SK-N-MC (cell line): Measurements from ENCODE around the gene PTGIS.
"Not testable (repeated sequence)": the region's sequence is repeated elsewhere in the genome, so short reads cannot be mapped to it uniquely, and the experiment has no call there.

Experiments
- DNase-seq: peaks from one replicate; pipeline ENCODE4 v3.0.0-alpha.2; 2011; ENCODE audit warnings: low read depth, low spot score
- H3K27ac ChIP-seq: fragments of 200-600 bp; sonication (generic); 2 replicates; pipeline ENCODE4 v1.5.1; 2016; ENCODE audit warnings: mixed run types
- H3K36me3 ChIP-seq: fragments of 200-600 bp; sonication (generic); 2 replicates; pipeline ENCODE4 v1.6.1; 2017; ENCODE audit warnings: antibody characterized with exemption, low read length, mixed read lengths; ENCODE audit not compliant: insufficient read depth
- H3K4me3 ChIP-seq: fragments of 200-600 bp; sonication (generic); 2 replicates; pipeline ENCODE4 v1.5.1; 2016
- H3K9ac ChIP-seq: fragments of 200-600 bp; sonication (generic); 2 replicates; pipeline ENCODE4 v1.8.0; 2017; ENCODE audit warnings: mixed run types, mixed read lengths; ENCODE audit not compliant: insufficient read length
- H3K9me3 ChIP-seq: fragments of 200-600 bp; sonication (generic); 2 replicates; pipeline ENCODE4 v1.6.1; 2017; ENCODE audit warnings: low read depth, mild to moderate bottlenecking, antibody characterized with exemption, low read length, moderate library complexity, mixed read lengths
- EZH2 ChIP-seq: fragments of 200-600 bp; sonication (generic); IDR thresholded peaks from one replicate; pipeline ENCODE4 v1.6.1; 2017; ENCODE audit warnings: antibody characterized with exemption
- FOXP2 ChIP-seq: optimal IDR thresholded peaks from 2 replicates; pipeline ENCODE3; 2011; ENCODE audit warnings: mild to moderate bottlenecking, moderate library complexity; ENCODE audit not compliant: insufficient read depth; ENCODE audit errors: extremely low read length, control extremely low read depth
- POLR2AphosphoS5 ChIP-seq: IDR thresholded peaks from 2 replicates; pipeline ENCODE4 v1.6.1; 2012; ENCODE audit warnings: mild to moderate bottlenecking, low read depth, low read length, borderline replicate concordance

Gene PTGIS

GRCh38 chr20:49567421-49568277 lies at the start of gene PTGIS:
PTGIS (minus strand) TSS chr20:49568137; CDS start chr20:49568116, 21 bp downstream.
- Histone ChIP-seq H3K9me3 (no peaks in the 10 kb centered on the region), H3K36me3 (no peaks in the 10 kb centered on the region), H3K4me3 (peak within 1 kb of the TSS; percentile 33; the same call in 1 of the 2 replicates), H3K9ac (no peak within 1 kb of the TSS), H3K27ac (no peak within 1 kb of the TSS)
- DNase-seq: no peak
- no peak for TF ChIP-seq EZH2
- no peak for TF ChIP-seq FOXP2
- TF ChIP-seq POLR2AphosphoS5: no peak

GRCh38 chr20:49617394-49617793 lies 49.5 kb upstream of the PTGIS start:
- H3K36me3 ChIP-seq, H3K27ac ChIP-seq, H3K9me3 ChIP-seq, DNase-seq, H3K4me3 ChIP-seq, H3K9ac ChIP-seq: not testable (repeated sequence)

- no peak for TF ChIP-seq EZH2
- TF ChIP-seq POLR2AphosphoS5: no peak
- TF ChIP-seq FOXP2: no peak
- H3K9ac ChIP-seq: no peak overlapping the region
- no peak overlapping the region for H3K27ac ChIP-seq
- no peaks in the 10 kb centered on the region for H3K36me3 ChIP-seq
- no peaks in the 10 kb centered on the region for H3K9me3 ChIP-seq
- no peak for DNase-seq
- no peak overlapping the region for H3K4me3 ChIP-seq
These were observed 48.4 kb upstream of the PTGIS start for GRCh38 chr20:49616154-49617007.

GRCh38 chr20:49615401-49616153 lies 47.6 kb upstream of the PTGIS start:
- no peaks in the 10 kb centered on the region for H3K9me3 ChIP-seq
- no peak for DNase-seq
- H3K9ac ChIP-seq: no peak overlapping the region
- no peak overlapping the region for H3K27ac ChIP-seq
- TF ChIP-seq POLR2AphosphoS5 (no peak), FOXP2 (no peak), EZH2 (no peak)
- H3K4me3 ChIP-seq: no peak overlapping the region
- H3K36me3 ChIP-seq: no peaks in the 10 kb centered on the region

GRCh38 chr20:49615051-49615400 lies 47.1 kb upstream of the PTGIS start:
- not testable (repeated sequence) for H3K36me3 ChIP-seq, H3K9me3 ChIP-seq, H3K4me3 ChIP-seq, H3K9ac ChIP-seq, DNase-seq, H3K27ac ChIP-seq

- H3K4me3 ChIP-seq: no peak overlapping the region
- no peak overlapping the region for H3K27ac ChIP-seq
- H3K9ac ChIP-seq: no peak overlapping the region
- no peaks in the 10 kb centered on the region for H3K36me3 ChIP-seq
- TF ChIP-seq FOXP2: no peak
- TF ChIP-seq EZH2: no peak
- no peak for TF ChIP-seq POLR2AphosphoS5
- H3K9me3 ChIP-seq: no peaks in the 10 kb centered on the region
- no peak for DNase-seq
These were observed 46.6 kb upstream of the PTGIS start for GRCh38 chr20:49614338-49615050.

GRCh38 chr20:49612127-49612738 lies 44.3 kb upstream of the PTGIS start:
- no peak overlapping the region for H3K27ac ChIP-seq
- no peak overlapping the region for H3K4me3 ChIP-seq
- H3K9me3 ChIP-seq: no peaks in the 10 kb centered on the region
- DNase-seq: no peak
- no peak for TF ChIP-seq POLR2AphosphoS5
- TF ChIP-seq FOXP2: no peak
- no peak for TF ChIP-seq EZH2
- H3K36me3 ChIP-seq: no peaks in the 10 kb centered on the region
- H3K9ac ChIP-seq: no peak overlapping the region

- not testable (repeated sequence) for H3K9ac ChIP-seq, H3K9me3 ChIP-seq, H3K27ac ChIP-seq, H3K36me3 ChIP-seq, DNase-seq
- H3K4me3 ChIP-seq: peak overlapping the region; percentile 65
These were observed 43.7 kb upstream of the PTGIS start for GRCh38 chr20:49611539-49612126.
